Islet of Langerhans (tissue), 1 donor: ENCODE data around the gene CAMTA1.
"Not testable (repeated sequence)": the region's sequence is repeated elsewhere in the genome, so short reads cannot be mapped to it uniquely, and the experiment has no call there.

Source experiments
- FAIRE-seq: peaks from one replicate; lab custom pipeline; 2011; peaks lifted over from hg19 to GRCh38; lab: Jason Lieb, UNC

Gene CAMTA1

DNA sequence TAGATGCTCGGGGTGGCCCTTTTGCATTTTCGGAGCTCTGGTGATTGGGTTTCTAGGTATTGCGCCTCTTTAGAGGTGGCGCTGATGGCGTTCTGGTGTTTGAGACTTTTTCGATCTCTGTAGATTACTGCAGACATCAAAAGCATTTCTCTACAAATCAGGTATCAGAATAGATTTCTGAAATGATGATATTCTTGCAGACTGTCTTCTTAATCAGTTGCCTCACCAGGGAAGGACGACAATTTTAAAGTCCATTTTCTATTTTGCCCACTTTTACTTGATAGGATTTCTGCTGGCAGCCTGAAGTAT is 920.6 kb downstream of the CAMTA1 start:
- no peak for FAIRE-seq

DNA sequence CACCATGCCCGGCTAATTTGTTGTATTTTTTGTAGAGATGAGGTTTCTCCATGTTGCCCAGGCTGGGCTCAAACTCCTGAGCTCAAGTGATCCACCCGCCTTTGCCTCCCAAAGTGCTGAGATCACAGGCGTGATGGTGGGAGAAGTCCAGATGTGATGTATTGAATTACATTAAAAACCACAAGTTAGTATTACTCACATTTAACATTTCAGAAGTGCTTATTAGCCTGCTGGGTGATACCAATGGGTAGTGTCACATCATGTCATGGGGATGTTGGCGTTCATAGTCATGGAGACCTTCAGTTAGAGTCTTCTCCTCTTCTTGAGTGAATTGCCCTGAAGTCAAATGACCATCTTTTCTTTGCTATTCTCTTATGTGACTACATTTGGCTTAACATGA is 922.3 kb downstream of the CAMTA1 start:
- no peak for FAIRE-seq

DNA sequence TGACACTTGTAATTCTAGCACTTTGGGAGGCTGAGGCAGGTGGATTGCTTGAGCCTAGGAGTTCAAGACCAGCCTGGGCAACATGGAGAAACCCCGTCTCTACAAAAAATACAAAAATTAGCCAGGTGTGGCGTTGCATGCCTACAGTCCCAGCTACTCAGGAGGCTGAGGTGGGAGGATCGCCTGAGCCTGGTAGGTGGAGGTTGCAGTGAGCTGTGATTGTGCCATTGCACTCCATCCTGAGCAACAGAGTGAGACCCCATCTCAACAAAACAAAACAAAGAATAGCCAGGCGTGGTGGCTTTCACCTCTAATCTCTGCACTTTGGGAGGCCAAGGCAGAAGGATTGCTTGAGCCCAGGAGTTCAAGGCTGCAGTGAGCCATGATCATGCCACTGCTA is 922.8 kb downstream of the CAMTA1 start:
- not testable (repeated sequence) for FAIRE-seq

DNA sequence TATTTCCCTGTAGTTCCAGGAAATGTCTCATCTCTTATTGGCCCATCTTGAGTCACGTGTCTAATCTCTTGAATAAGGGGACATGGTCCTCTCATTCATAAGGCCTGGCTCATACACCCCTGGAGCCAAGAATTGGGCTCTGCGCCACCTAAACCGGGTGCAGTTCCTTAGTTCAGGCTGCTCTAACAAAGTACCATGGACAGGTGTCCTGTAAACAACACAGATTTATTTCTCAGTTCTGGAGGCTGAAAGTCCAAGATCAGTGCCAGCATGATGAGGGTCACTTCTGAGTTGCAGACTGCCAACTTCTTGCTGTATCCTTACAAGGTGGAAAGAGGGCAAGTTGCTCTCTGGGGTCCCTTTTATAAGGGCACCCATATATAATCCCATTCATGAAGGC is 925.6 kb downstream of the CAMTA1 start:
- no peak for FAIRE-seq

DNA sequence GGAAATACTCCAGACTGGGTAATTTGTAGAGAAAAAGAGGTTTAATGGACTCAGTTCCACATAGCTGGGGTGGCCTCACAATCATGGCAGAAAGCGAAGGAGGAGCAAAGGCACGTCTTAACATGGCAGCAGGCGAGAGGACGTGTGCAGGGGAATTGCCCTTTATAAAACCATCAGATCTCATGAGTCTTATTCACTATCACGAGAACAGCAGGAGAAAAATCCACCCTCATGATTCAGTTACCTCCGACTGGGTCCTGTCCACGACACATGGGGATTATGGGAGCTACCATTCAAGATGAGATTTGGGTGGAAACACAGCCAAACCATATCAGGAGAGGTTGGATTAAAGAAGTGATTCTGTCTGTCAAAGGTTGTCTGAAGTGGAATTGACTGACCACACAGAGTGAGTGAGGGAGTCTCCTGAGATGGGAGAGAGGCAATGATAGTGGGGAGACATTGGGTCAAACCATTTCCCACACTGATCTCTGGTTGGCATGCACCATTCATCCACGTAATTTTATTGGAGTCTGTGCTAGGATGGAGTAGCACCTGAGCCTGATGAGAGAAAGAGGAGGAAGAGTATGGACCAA is 927.6 kb downstream of the CAMTA1 start:
- FAIRE-seq = no peak

DNA sequence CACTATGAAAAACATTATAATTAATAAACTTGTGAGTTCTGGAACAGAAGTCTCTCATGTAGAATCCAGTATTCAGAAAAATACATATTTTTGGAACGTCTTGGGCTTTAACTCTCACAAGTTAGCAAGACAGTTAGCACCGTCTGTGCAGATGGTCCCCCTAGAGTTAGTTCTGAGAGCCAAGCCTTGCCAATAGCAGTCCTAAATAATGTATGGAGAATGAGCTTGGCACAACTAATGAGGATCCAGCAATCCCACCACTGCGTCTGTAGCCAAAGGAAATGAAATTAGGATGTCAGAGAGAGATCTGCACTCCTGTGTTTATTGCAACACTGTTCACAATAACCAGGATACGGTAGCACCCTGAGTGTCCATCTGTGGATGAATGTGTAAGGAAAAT is 931.3 kb downstream of the CAMTA1 start:
- no peak for FAIRE-seq

DNA sequence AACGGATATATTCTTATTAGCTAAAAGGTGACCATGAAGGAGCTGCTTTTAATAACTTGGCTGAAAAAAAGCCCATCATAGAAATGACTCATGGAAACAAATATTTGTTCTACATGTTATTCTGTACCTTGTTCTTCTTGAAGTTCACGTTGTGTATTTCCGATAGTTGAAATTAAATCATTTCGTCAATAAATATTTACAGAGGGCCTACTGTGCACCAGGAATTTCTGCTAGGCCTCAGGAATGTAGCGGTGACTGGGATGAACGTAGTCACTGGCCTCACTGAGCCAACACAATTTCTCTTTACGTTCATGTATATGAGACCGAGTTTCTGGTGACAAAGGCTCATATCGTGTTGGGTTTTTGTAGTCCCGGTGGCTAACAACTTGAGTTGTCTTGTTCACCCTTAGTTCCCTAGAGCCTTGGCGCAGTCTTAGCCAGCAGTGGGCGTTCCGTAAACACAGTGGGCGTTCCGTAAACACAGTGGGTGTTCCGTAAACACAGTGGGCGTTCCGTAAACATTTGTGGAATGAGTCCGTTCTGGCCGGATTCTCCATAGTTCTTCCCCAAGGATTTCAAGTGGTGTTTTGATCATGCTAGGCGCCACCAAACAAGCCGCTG is 932.6 kb downstream of the CAMTA1 start:
- no peak for FAIRE-seq

DNA sequence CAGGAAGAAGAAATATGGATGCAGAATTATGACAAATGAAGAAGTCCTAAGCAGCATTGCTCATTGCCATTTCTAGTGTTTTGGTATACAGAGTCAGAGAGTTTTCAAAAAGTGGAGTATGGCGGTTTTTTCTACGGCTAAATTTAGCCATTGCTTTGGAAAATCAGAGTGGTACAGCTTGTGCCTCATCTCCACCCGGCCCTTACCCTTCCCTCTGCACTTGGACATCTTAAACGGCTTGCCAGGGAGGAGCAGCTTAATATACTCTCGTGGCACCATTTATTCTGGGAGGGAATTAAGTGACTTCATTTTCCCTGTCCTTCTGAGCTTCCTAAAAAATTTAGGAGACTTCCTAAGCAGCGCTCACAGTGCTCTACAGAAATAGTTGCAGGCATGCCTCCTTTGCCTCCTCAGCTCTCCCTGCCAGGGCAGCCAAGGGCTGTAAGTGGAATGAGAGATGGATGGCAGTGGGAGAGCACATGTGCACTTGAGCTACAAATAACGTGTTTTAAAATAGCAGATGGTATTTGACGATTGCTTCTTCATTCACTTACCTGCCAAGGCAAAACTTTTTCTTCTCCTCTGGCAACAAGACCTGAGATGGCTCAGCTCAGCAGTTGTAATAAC is 934.3 kb downstream of the CAMTA1 start:
- no peak for FAIRE-seq

DNA sequence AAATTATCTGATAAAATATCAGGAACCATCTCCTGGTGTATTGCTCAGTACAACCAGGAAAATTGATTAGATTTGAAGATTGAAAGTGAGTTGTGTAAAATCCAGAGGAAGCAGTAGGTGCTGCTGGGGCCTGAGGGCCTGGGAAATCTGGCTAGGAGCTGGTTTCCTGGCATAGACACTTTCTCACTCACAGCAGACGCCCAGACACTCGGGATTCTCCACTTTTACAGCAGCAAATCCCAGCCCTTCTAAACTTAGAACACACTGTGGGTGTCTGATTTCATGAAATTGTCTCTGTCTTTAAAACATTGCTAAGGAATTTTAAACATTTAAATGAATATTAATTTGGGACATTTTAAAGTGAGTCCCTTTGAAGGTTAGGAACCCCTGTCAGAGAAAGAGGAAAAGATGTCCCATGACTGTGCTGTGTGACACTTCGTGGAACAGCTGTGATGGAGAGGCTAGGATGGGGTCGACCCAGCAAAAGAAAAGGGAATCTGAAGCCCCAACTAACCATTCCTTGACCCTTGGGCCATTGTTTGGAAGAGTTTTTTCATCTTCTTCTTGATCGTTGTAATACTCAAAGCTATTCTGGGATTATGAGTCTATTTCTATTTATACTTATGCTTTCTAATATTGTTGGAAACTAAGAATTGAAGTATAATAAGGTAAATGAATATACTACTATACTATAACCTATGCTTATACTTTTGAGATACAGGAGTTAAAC is 936.9 kb downstream of the CAMTA1 start:
- FAIRE-seq = no peak

DNA sequence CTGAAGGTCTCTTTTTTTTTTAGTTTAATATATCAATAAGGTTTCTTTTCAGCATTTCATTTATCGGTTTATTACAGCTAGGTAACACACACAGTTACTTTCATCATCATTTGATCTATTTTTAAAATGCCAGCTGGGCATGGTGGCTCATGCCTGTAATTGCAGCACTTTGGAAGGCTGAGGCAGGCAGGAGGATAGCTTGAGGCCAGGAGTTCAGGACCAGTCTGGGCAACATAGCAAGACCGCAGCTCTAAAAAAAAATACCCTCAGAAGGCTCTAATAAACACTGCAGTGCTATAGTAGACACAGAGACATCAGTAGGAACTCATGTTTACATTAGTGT is 937.4 kb downstream of the CAMTA1 start:
- no peak for FAIRE-seq

DNA sequence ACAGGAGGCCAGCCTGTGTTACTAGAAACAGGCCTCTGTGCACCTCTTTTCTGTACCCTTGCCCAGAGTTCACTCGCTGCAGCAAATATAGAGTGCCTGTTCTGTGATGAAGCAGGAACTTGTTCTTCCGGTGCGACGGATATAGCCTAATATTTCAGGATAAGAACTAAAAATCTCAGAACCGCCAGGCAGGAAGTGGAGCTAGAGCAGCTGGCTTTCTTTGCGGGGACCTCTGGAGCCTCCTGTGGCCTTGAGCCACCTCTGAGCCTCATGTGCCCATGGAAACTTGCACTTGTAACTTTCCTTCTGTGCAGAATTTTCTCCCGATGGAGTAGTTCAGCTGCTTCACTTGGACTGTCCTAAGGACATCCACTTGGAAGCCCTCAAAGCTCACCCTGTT is 941.4 kb downstream of the CAMTA1 start:
- no peak for FAIRE-seq

DNA sequence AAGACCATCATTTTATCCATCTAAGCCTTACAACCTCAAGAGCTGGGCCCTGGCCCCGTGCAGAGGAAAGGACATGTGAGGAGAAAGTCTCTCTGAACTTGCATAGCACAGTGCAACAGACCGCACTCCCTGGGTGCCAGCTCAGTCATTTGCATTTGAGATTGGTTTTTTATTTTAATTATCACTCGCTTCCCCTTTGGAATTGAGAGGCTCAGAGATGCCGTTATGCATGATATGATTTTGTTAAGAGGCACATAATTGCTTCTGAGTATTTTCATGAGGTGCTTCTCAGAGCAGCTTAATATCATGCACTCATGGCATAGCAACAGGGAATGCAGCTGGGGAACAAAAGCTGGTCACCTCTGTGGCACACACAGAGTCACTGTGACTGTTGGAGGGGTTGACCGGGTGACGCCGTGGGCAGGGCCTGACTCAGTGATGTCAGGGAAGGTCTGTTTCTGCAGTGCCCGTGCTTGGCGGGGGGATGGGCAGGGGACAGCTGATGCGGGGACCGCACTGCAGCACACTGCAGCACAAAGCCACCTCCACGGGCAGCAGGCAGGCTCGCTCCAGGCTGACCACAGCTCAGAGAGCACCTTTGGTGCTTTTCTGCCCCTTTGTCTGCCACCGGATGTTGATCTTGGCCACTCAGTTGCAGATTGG is 942.7 kb downstream of the CAMTA1 start:
- FAIRE-seq = no peak

DNA sequence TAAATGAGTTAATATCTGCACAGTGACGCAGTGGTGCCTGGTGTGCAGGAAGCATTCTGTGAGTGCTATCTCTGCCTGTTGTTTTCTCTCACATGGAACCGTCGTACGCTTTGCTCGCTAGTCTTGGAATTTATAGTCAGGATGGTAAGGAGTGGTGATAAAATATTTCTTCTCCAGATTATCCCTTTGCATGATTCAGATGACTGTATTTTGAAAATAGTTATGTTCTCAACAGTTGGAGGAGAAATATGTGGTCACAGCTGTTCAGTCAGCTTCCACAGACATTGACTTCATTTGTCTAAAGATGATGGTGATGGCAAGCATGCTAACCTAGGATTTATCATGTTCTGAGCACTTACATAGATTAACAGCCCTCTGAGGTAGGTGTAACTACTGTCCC is 944.5 kb downstream of the CAMTA1 start:
- FAIRE-seq = no peak

DNA sequence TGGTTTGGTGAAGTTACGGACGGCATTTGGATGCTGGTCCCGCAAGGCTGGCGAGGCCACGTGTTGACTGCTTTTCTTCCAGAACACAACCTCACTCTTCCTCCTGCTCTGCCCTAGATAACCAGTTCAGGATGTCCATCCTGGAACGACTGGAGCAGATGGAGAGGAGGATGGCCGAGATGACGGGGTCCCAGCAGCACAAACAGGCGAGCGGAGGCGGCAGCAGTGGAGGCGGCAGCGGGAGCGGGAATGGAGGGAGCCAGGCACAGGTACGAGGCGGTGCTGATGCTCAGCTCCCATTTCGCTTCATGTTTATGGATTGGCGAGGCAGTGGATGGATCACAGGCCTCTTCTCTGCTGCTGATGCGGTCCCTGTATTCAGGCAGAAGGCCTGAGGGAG is 947.1 kb downstream of the CAMTA1 start:
- FAIRE-seq = no peak

DNA sequence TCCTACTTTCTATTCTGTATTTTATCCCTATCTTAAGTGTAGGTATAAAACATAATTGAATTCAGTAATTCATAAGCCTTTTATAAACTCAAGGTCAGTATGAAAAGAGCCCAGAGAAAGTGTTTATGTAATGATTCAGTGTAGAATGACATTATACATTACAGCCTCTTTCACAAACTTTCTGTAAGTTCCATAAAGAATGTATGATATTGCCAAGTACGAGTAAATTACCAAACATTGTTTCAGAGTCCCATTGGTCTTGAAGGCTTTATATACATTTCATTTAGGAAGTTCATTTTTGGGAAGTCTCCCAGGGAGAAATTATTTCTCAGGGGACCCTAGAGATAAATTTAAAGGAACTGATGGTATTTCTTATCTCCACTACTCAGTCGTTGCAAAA is 948.0 kb downstream of the CAMTA1 start:
- FAIRE-seq = no peak

DNA sequence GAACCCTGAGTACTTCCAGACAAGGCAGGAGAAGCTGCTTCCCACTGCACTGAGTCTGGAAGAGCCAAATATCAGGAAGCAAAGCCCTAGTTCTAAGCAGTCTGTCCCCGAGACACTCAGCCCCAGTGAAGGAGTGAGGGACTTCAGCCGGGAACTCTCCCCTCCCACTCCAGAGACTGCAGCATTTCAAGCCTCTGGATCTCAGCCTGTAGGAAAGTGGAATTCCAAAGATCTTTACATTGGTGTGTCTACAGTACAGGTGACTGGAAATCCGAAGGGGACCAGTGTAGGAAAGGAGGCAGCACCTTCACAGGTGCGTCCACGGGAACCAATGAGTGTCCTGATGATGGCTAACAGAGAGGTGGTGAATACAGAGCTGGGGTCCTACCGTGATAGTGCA is 952.8 kb downstream of the CAMTA1 start:
- no peak for FAIRE-seq

DNA sequence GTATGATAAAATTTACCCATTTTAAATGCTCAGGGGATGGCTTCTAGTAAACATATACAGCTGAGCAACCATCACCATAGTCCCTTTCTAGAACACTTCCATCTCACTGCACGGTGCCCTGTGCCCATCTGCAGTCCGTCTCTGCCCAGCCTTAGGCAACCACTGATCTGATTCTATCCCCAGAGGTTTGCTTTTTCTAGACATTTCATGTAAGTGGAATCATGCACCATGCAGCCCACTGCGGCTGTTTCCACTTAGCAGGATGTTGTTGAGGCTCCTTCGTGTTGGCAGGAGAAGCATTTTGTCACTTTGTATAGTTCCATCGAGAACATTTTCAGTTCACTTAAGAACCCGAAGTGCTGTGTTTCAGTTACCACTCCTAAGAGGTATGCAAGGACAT is 958.1 kb downstream of the CAMTA1 start:
- FAIRE-seq = no peak

DNA sequence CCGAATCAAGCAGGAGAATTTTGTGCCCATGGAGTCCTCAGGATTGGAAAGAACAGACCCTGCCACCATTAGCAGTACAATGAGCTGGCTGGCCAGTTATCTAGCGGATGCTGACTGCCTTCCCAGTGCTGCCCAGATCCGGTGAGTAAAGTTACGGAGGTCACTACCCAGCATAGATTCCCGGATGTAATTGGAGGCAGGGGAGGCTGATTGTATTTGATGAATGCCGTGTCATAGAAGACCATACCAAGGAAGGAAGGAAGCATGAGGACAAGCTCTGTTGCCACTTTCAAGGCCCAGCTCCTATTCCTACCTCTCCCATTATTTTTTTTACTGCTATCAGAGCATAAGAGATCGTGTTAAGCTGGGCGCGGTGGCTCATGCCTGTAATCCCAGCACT is 959.6 kb downstream of the CAMTA1 start:
- no peak for FAIRE-seq

DNA sequence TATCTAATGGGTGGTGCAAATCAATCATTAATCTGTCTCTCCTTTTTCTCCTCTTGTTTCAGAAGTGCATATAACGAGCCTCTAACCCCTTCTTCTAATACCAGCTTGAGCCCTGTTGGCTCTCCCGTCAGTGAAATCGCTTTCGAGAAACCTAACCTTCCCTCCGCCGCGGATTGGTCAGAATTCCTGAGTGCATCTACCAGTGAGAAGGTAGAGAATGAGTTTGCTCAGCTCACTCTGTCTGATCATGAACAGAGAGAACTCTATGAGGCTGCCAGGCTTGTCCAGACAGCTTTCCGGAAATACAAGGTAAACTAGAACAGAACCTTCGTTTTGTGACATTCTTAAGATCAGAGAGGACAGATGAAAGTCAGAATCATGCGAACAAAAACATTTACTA is 960.5 kb downstream of the CAMTA1 start:
- FAIRE-seq = no peak

DNA sequence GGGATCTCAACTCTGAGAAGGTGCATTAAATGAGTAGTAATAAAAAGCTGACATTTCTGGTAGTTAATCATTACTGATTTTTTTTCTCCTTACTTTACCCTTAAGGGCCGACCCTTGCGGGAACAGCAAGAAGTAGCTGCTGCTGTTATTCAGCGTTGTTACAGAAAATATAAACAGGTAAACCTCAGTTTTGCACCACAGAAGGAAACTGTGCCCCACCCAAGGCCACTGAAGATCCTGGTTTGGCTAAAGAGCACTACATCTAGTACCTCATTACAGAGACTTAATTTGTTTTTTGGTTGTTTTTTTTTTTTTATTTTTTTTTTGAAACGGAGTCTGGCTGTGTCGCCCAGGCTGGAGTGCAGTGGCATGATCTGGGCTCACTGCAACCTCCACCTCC is 962.4 kb downstream of the CAMTA1 start:
- FAIRE-seq = no peak

DNA sequence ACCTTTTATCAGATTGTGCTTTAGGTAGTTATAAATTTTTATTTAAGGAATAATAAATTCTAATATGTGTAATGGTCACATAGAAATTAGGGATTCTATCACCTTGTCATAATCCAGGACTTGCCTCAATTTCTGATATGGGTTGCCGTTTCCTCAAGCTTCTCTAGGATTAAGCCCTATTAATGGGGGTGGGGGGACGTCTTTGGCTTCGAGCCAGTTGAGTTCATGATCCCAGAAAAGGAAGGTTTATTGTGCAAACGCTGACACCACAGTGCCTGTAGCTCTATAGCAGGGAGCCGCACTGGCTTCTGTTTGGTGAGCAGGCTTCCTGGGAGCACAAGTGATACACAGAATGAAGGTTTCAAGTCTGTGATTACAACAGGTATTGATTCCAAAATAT is 963.9 kb downstream of the CAMTA1 start:
- FAIRE-seq = no peak

DNA sequence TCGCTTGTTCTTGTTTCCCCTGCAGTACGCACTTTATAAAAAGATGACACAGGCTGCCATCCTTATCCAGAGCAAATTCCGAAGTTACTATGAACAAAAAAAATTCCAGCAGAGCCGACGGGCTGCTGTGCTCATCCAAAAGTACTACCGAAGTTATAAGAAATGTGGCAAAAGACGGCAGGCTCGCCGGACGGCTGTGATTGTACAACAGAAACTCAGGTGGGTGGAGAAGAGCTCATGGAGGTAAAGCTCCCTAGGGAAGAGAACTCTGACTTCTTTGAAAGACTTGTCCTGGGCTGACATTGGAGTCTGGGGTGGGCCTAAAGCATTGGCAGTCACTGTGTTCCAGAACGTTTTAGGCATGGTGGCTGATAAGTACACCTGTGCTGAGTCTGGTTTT is 965.9 kb downstream of the CAMTA1 start:
- no peak for FAIRE-seq
